T-helper 2 cell treated with Interferon-gamma antibody and Interleukin-4, amounts not matched to agents 5 μg/mL and 100 μg/mL, for 36 hours (primary cell): ENCODE measurements around the gene NME8.

Experiments
- DNase-seq: peaks from one replicate; pipeline ENCODE4 v3.0.0; 2021; ENCODE audit warnings: low spot score
- H3K27ac Mint-ChIP-seq: one replicate; pipeline ENCODE4 v1.8.0; 2021; ENCODE audit warnings: mild to moderate bottlenecking, mixed read lengths
- H3K27me3 Mint-ChIP-seq: one replicate; pipeline ENCODE4 v1.8.0; 2021; ENCODE audit warnings: low read depth, mixed read lengths
- H3K36me3 Mint-ChIP-seq: one replicate; pipeline ENCODE4 v1.8.0; 2021; ENCODE audit warnings: low read depth, mixed read lengths
- H3K4me1 Mint-ChIP-seq: one replicate; pipeline ENCODE4 v1.8.0; 2021; ENCODE audit warnings: low read depth, mixed read lengths
- H3K4me3 Mint-ChIP-seq: one replicate; pipeline ENCODE4 v1.8.0; 2022; ENCODE audit warnings: mild to moderate bottlenecking, moderate library complexity, mixed read lengths
- H3K9me3 Mint-ChIP-seq: one replicate; pipeline ENCODE4 v1.8.0; 2021; ENCODE audit warnings: mixed read lengths

The NME8 gene

GRCh38 chr7:37933018-37933566 lies 84.7 kb downstream of the NME8 start:
- H3K27ac Mint-ChIP-seq: no peak overlapping the region
- no peaks in the 10 kb centered on the region for H3K9me3 Mint-ChIP-seq
- no peak for DNase-seq
- no peaks in the 10 kb centered on the region for H3K36me3 Mint-ChIP-seq
- no peaks in the 10 kb centered on the region for H3K4me1 Mint-ChIP-seq
- H3K4me3 Mint-ChIP-seq: no peak overlapping the region
- no peaks in the 10 kb centered on the region for H3K27me3 Mint-ChIP-seq

GRCh38 chr7:37942934-37943610 lies 94.7 kb downstream of the NME8 start:
- H3K4me3 Mint-ChIP-seq: no peak overlapping the region
- no peaks in the 10 kb centered on the region for H3K27me3 Mint-ChIP-seq
- H3K27ac Mint-ChIP-seq: no peak overlapping the region
- no peaks in the 10 kb centered on the region for H3K36me3 Mint-ChIP-seq
- DNase-seq: no peak
- H3K9me3 Mint-ChIP-seq: no peaks in the 10 kb centered on the region
- H3K4me1 Mint-ChIP-seq: no peaks in the 10 kb centered on the region

- Mint-ChIP-seq H3K4me3 (no peak overlapping the region), H3K9me3 (no peaks in the 10 kb centered on the region), H3K27ac (no peak overlapping the region)
Measured at GRCh38 chr7:37943905-37944736, 95.7 kb downstream of the NME8 start.

GRCh38 chr7:37944737-37945054 lies 96.3 kb downstream of the NME8 start:
- DNase-seq: no peak
- Mint-ChIP-seq H3K27me3 (no peaks in the 10 kb centered on the region), H3K4me3 (no peak overlapping the region), H3K27ac (no peak overlapping the region), H3K4me1 (no peaks in the 10 kb centered on the region), H3K9me3 (no peaks in the 10 kb centered on the region), H3K36me3 (no peaks in the 10 kb centered on the region)

More at GRCh38 chr7:37943905-37944736, 95.7 kb downstream of the NME8 start:
- H3K27me3 Mint-ChIP-seq: no peaks in the 10 kb centered on the region
- no peaks in the 10 kb centered on the region for H3K36me3 Mint-ChIP-seq
- no peaks in the 10 kb centered on the region for H3K4me1 Mint-ChIP-seq
- DNase-seq: no peak

- Mint-ChIP-seq H3K27ac (no peak overlapping the region), H3K36me3 (no peaks in the 10 kb centered on the region), H3K4me1 (no peaks in the 10 kb centered on the region), H3K4me3 (no peak overlapping the region), H3K27me3 (no peaks in the 10 kb centered on the region), H3K9me3 (no peaks in the 10 kb centered on the region)
- DNase-seq: no peak
Measured at GRCh38 chr7:37945336-37945735, 96.9 kb downstream of the NME8 start.

- Mint-ChIP-seq H3K27ac (no peak overlapping the region), H3K4me3 (no peak overlapping the region), H3K27me3 (no peaks in the 10 kb centered on the region), H3K9me3 (no peaks in the 10 kb centered on the region), H3K4me1 (no peaks in the 10 kb centered on the region), H3K36me3 (no peaks in the 10 kb centered on the region)
- DNase-seq: no peak
Measured at GRCh38 chr7:37947138-37947940, 98.9 kb downstream of the NME8 start.

- DNase-seq: no peak
- no peaks in the 10 kb centered on the region for H3K9me3 Mint-ChIP-seq
Measured at GRCh38 chr7:37947941-37948210, 99.5 kb downstream of the NME8 start.

More at GRCh38 chr7:37947941-37948210, 99.5 kb downstream of the NME8 start:
- Mint-ChIP-seq H3K4me1 (no peaks in the 10 kb centered on the region), H3K36me3 (no peaks in the 10 kb centered on the region), H3K27ac (no peak overlapping the region), H3K27me3 (no peaks in the 10 kb centered on the region), H3K4me3 (no peak overlapping the region)
